Adipose tissue (tissue), 3 donors: ENCODE measurements around the gene OTOS. TPM values are rescaled to one million over a fixed set of nuclear protein-coding genes. Genes with fewer than 3 reads are reported as not detected.

Source experiments
- H3K27ac ChIP-seq: one replicate; pipeline ENCODE4 v1.5.1; 2013; ENCODE audit warnings: low read depth, low read length
- WGBS, 3 donors: extraction: QIAGEN DNeasy Blood & Tissue Kit; methylation state at CpG; one replicate each; pipeline ENCODE4 v1.1.7; 2013; 5-methylcytosine and 5-hydroxymethylcytosine counted together
- polyA plus RNA-seq, 3 donors: library from polyadenylated mRNA; stranded (reverse); fragments of 200-250 nt; gene quantifications; one replicate each; pipeline ENCODE4 v1.2.3, GENCODE V29; 2013
- donor health status: healthy with polysubstance abuse.
- donor health status: Bipolar disorder and iron deficiency.
- donor health status: healthy.

Gene OTOS
- polyA plus RNA-seq, 3 donors, result 0.58 TPM; not detected in 2

DNA sequence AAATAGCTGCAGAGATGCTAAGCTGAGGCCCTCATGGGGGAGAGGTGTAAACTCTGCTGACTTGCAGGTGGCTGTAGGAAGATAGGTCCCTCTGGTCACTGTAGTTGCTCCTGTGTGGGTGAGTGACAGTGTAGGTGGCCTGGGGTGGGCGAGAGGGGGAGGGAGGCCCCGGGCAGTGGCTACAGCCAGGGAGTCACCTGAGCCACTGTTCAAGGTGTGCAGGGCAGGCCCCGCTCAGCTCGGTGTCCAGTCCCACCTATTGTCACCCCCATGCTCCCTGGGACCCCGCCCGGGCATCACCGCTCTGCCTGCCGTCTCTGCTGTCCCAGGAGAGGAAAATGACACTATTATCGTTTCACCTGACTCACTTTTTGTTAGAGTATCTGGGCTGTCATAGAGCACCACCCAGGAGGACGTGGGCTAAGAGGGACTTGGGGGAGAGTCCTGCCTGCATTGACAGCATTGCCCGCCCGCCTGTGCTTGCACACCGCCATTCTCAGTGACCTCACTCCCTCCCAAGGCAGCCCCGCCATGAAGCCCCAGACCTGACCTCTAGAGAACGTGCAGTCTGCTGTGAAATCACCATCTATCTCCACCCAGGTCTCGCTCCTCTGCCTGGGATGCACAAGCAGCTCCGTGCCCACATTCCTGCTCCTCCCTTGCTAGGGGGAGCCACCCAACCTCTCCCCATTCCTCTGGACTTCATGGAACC, 33.5 kb downstream of the OTOS start:
- 61 to 75% (median 72%) methylated on average over 15 to 17 of the region's 17 CpGs for WGBS, 3 donors
- H3K27ac ChIP-seq, result no peak overlapping the region

DNA sequence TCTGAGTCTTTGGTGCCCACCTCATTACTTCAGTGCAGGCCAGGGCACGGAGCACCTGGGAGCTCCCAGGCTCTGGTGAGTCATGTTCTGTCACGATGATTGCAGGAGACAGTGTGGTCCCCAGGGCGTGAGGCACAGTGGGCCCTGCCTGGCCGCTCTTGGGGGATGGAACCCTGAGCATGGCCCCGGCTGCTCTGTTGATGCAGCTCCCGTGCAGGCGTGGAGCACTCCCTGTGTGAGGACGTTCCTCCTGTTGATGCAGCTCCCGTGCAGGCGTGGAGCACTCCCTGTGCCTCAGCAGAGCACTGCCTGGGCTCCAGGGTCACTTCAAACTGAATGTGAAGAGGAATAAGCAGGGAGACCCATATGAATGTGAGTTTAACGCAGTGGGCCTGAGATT, 34.5 kb downstream of the OTOS start:
- 57 to 76% (median 75%) methylated on average over 10 to 11 of the region's 11 CpGs for WGBS, 3 donors
- no peak overlapping the region for H3K27ac ChIP-seq

DNA sequence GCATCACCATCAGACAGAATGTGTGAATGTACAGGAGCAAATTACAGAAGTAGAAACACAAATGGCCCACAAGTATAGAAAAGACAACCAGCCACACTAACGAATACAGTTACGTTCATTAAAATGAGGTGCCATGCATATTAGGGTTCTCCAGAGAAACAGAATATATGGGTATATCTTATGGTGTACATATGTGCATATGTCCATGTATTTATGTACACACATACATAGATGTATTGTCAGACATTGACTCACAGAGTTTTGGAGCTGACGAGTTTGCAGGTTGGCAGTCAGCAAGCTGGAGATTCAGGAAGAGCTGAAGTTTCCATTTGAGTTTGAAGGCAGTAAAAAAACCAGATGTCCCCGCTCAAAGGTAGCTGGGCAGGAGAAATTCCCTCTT, 37.3 kb downstream of the OTOS start:
- H3K27ac ChIP-seq, result no peak overlapping the region
- WGBS, 3 donors, result 71 to 89% (median 85%) methylated on average over 4 of the region's 4 CpGs

DNA sequence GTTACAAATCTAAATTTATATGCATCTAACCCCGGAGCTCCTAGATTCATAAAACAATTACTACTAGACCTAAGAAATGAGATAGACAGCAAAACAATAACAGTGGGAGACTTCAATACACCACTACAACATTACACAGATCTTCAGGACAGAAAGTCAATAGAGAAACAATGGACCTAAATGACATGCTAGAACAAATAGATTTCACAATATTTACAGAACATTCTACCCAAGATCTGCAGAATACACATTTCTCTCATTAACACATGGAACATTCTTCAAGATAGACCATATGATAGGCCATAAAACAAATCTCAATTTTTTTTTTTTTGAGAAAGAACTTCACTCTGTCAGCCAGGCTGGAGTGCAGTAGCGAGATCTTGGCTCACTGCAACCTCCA, 42.1 kb downstream of the OTOS start:
- WGBS, 3 donors, result 61 to 79% (median 74%) methylated on average over 2 of the region's 2 CpGs
- no peak overlapping the region for H3K27ac ChIP-seq

DNA sequence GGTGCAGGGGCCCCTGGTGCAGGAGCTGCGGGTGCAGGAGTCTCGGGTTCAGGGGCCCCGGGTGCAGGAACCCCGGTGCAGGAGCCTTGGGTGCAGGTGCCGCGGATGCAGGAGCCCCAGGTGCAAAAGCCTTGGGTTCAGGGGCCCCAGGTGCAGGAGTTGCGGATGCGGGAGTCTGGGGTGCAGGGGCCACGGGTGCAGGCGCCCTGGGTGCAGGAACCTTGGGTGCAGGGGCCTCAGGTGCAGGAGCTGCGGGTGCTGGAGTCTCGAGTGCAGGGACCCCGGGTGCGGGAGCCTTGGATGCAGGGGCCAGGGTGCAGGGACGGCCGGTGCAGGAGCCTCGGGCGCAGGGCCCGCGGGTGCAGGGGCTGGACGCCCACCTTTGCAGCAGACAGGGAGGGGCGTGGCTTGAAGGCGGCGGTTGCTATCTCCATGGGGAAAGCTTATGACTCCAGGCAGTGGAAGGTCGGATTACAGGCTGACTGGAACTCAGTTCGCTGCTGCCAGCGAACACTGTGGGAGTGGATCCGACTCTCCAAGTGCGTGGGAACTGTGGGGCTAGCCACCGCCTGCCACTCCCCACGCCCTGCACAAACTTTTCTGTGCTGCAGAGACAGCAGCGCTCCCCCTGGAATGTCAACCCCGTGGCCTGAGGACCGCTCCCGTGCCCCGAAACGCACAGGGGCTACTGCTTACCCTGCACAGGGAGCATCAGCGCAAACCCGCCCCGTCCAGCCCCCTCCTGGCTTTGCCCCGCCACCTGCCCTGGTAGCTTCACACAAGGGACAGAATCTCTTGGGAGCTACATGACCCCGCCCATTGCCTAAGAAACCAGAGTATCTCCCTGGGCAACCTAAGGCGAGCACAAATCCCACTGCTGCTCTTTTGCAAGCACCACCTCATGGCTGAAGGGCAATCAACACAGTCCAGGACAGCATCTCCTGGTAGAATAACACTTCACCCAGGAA, 44.6 kb downstream of the OTOS start:
- no peak overlapping the region for H3K27ac ChIP-seq
- WGBS, 3 donors, result 3 to 7% (median 6%) methylated on average over 43 of the region's 43 CpGs

- WGBS, 3 donors, result 25 to 74% (median 69%) methylated on average over 5 of the region's 5 CpGs
- H3K27ac ChIP-seq, result no peak overlapping the region
Measured at GRCh38 chr2:240089306-240089705, 51.2 kb downstream of the OTOS start.

Other genes starting within 250 kb of the OTOS start
- 100 to 1,000 TPM in 1 of 3 donors, 10 to 100 TPM in 2; 59.7 to 112 (median 60.6) TPM for gene NDUFA10, start 115.3 kb downstream of the OTOS start, polyA plus RNA-seq
- not detected for gene OR6B2, start 110.2 kb downstream of the OTOS start, polyA plus RNA-seq
- not detected for gene OR6B3, start 87.1 kb downstream of the OTOS start, polyA plus RNA-seq
- gene COPS9, start 4.4 kb downstream of the OTOS start, polyA plus RNA-seq, result 100 to 1,000 TPM; 149 to 446 (median 335) TPM